Lower lobe of right lung (tissue), 2 donors: Measurements from ENCODE around the gene TMEM14C. TPM values are rescaled to one million over a fixed set of nuclear protein-coding genes. Genes with fewer than 3 reads are reported as not detected.

Experiments
- ATAC-seq, 2 donors: fragments of 200-7000 bp; cut with Tn5 transposase; one replicate each; pipeline ENCODE4 v1.9.1; 2020 to 2022; ENCODE audit warnings: mild to moderate bottlenecking in 2 of 2, moderate library complexity in 2 of 2
- DNase-seq: peaks from one replicate; pipeline ENCODE4 v3.0.0-alpha.2; 2020
- H3K27ac ChIP-seq: fragments of 200-600 bp; one replicate; pipeline ENCODE4 v1.8.0; 2022
- H3K27me3 ChIP-seq: fragments of 200-600 bp; one replicate; pipeline ENCODE4 v1.8.0; 2022; ENCODE audit warnings: low read depth
- H3K36me3 ChIP-seq: fragments of 200-600 bp; one replicate; pipeline ENCODE4 v1.8.0; 2022; ENCODE audit warnings: mild to moderate bottlenecking
- H3K4me1 ChIP-seq: fragments of 200-600 bp; one replicate; pipeline ENCODE4 v1.8.0; 2022
- H3K4me3 ChIP-seq: fragments of 200-600 bp; one replicate; pipeline ENCODE4 v1.8.0; 2022; ENCODE audit warnings: mild to moderate bottlenecking
- H3K9me3 ChIP-seq: fragments of 200-600 bp; one replicate; pipeline ENCODE4 v1.8.0; 2022
- CTCF ChIP-seq: fragments of 200-600 bp; IDR thresholded peaks from one replicate; pipeline ENCODE4 v1.8.0; 2022; ENCODE audit warnings: antibody characterized with exemption, mild to moderate bottlenecking
- intact Hi-C: fragments of 100-400 bp; cut with DNase I; formaldehyde crosslinking; loops from one replicate; pipeline ENCODE4 v1.11.0; 2022
- total RNA-seq: library from RNA; stranded (reverse); fragmentation: NEBNext Ultra II Directional; extraction: Animal tissue kit (Norgen Biotek cat#: 25700); gene quantifications from one replicate; pipeline ENCODE4 v1.2.1, GENCODE V29; 2021
- donor health status: DM: no; HTN: yes; CAD: no; lungs with severe emphysema.

TMEM14C gene
- total RNA-seq, 1 donor from 2014 or later: 81.9 TPM

GRCh38 chr6:10692965-10693538 is 29.8 kb upstream of the TMEM14C start:
- H3K27ac ChIP-seq: no peak overlapping the region
- H3K4me1 ChIP-seq: peaks cover 28% of the 10 kb centered on the region
- H3K27me3 ChIP-seq: no peaks in the 10 kb centered on the region
- H3K4me3 ChIP-seq: peak overlapping the region; percentile 86
- no peak for TF ChIP-seq CTCF
- no peaks in the 10 kb centered on the region for H3K9me3 ChIP-seq
- DNase-seq: no peak
- intact Hi-C loops: no loop called here
- ATAC-seq: no peak
- peaks cover 9% of the 10 kb centered on the region for H3K36me3 ChIP-seq

DNA sequence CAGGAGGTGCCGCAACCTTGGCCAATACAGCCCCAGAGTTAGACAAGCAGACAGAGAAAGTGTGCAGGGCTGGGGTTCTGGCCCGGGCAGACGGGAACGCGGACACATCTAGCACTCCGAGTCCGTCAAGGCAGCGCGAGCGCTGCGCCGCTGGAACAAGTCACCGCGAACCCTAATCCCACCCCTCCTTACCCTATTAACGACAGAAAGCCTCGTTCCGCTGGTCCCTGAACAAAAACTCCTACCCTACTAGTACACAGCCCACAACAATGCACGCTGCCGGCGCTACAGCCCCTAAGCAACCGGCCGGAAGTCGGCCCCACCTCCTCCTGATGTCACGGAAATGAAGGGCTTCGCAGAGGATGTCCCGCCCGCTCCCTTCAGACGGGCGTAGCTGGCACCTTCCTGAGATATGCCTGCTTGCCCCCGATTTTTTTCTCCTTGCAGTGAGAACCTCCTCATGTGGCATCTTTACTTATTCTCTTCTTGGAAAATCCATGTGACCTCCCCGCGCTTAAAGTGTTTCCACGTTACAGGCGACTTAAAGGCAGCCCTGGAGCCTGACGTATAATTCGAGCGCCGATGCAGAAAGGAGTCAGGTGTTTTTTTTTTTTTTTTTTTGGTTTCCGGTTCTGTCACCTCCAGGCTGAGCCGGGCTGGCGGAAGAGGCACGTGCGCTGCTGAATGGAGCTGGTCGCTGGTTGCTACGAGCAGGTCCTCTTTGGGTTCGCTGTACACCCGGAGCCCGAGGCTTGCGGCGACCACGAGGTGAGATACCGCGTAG is 28.4 kb upstream of the TMEM14C start, which contains the start of the genes C6orf52 and PAK1IP1:
Gene C6orf52 (minus strand): TSS at position 315 of the 784 bp plus-strand sequence. CDS start 7,066 bp downstream, outside the sequence.
Gene PAK1IP1 (plus strand): TSS at position 671 of the 784 bp plus-strand sequence. CDS start 14 bp downstream, at position 685.
- Histone ChIP-seq H3K9me3 (no peaks in the 10 kb centered on the region), H3K4me1 (peaks cover 28% of the 10 kb centered on the region), H3K4me3 (peak within 1 kb of the TSS; percentile 86), H3K27ac (peak within 1 kb of the TSS; percentile 98), H3K27me3 (no peaks in the 10 kb centered on the region), H3K36me3 (peaks cover 23% of the 10 kb centered on the region)
- ATAC-seq: peak; percentile 99 to 100
- intact Hi-C loops: no loop called here
- peak; percentile 96 for DNase-seq
- TF ChIP-seq CTCF: no peak

DNA sequence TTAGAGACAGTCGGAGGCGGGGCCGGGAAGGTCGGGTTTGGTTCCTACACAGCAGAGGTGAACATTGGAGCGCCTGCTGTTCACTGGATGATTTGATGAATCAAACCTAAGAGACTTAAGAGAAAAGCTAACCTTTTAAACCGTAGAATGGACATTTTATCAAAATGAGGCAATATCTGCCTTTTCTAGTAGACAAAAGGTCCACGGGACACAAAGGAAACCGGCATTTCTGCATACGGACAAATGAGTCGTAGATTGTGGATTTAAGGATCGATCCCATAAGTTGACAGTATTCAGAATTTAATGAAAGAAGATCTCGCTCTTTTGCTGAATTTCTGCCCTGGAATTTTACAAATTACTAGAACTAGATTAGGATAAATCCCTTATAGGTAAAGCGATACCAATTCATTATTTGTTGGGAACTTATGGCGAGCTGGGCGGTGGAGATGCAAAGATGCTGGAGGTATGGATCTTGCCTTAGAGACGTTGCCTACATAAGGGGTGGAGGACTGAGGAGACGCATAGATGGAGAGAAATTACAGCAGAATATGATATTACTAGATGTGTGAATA is 27.7 kb upstream of the TMEM14C start:
- Histone ChIP-seq H3K9me3 (no peaks in the 10 kb centered on the region), H3K4me1 (peaks cover 28% of the 10 kb centered on the region), H3K4me3 (peak overlapping the region; percentile 86), H3K36me3 (peaks cover 29% of the 10 kb centered on the region), H3K27ac (peak overlapping the region; percentile 98), H3K27me3 (no peaks in the 10 kb centered on the region)
- TF ChIP-seq CTCF: no peak
- intact Hi-C loops: no loop called here
- ATAC-seq (no peak), DNase-seq (no peak)

- Histone ChIP-seq H3K9me3 (no peaks in the 10 kb centered on the region), H3K36me3 (peaks cover 42% of the 10 kb centered on the region), H3K4me1 (peaks cover 28% of the 10 kb centered on the region), H3K27ac (no peak overlapping the region), H3K27me3 (no peaks in the 10 kb centered on the region), H3K4me3 (no peak overlapping the region)
- ATAC-seq: no peak
- TF ChIP-seq CTCF: no peak
- DNase-seq: no peak
- intact Hi-C loops: no loop called here
These were observed 26.2 kb upstream of the TMEM14C start for GRCh38 chr6:10696655-10697054.

GRCh38 chr6:10713962-10714361 is 8.9 kb upstream of the TMEM14C start:
- ATAC-seq: no peak
- H3K27ac ChIP-seq: no peak overlapping the region

More at GRCh38 chr6:10713962-10714361, 8.9 kb upstream of the TMEM14C start:
- no peak for DNase-seq
- no peaks in the 10 kb centered on the region for H3K4me1 ChIP-seq
- intact Hi-C loops: no loop called here
- peaks cover 19% of the 10 kb centered on the region for H3K36me3 ChIP-seq
- H3K9me3 ChIP-seq: no peaks in the 10 kb centered on the region
- H3K4me3 ChIP-seq: no peak overlapping the region
- TF ChIP-seq CTCF: no peak
- H3K27me3 ChIP-seq: no peaks in the 10 kb centered on the region
